HG03175 (cell line): ENCODE data around the gene DRAXIN.
A peak's percentile ranks its signal among the peaks of the same experiment; 100 is the strongest.

Source experiments
- ATAC-seq: cut with Tn5 transposase; IDR thresholded peaks from one replicate; pipeline ENCODE4 v1.9.1; 2021; ENCODE audit warnings: mild to moderate bottlenecking, moderate library complexity; ENCODE audit not compliant: unreplicated experiment

DRAXIN gene

GRCh38 chr1:11735854-11736745 is 44.6 kb downstream of the DRAXIN start, which contains the start of gene AGTRAP:
Gene AGTRAP (plus strand): TSS chr1:11736136. CDS start chr1:11736209, 73 bp downstream.
- ATAC-seq: peak; percentile 74

GRCh38 chr1:11736746-11737639 is 45.5 kb downstream of the DRAXIN start:
- no peak for ATAC-seq

- no peak for ATAC-seq
Measured at GRCh38 chr1:11738096-11738495, 46.6 kb downstream of the DRAXIN start.

GRCh38 chr1:11738783-11739182 is 47.3 kb downstream of the DRAXIN start:
- ATAC-seq: no peak

- ATAC-seq: no peak
Measured at GRCh38 chr1:11740258-11741192, 49.0 kb downstream of the DRAXIN start.

- ATAC-seq: no peak
Measured at GRCh38 chr1:11741482-11741881, 50.0 kb downstream of the DRAXIN start.

- no peak for ATAC-seq
Measured at GRCh38 chr1:11741919-11742558, 50.5 kb downstream of the DRAXIN start.

- no peak for ATAC-seq
Measured at GRCh38 chr1:11744287-11744686, 52.8 kb downstream of the DRAXIN start.

GRCh38 chr1:11746092-11746491 is 54.6 kb downstream of the DRAXIN start:
- no peak for ATAC-seq

GRCh38 chr1:11746795-11747487 is 55.4 kb downstream of the DRAXIN start:
- ATAC-seq: no peak

GRCh38 chr1:11748294-11749202 is 57.0 kb downstream of the DRAXIN start:
- ATAC-seq: no peak

- no peak for ATAC-seq
Measured at GRCh38 chr1:11749203-11749689, 57.7 kb downstream of the DRAXIN start.

- ATAC-seq: no peak
Measured at GRCh38 chr1:11749996-11750395, 58.5 kb downstream of the DRAXIN start.

- ATAC-seq: no peak
Measured at GRCh38 chr1:11751087-11751486, 59.6 kb downstream of the DRAXIN start.

GRCh38 chr1:11752359-11753088 is 61.0 kb downstream of the DRAXIN start:
- no peak for ATAC-seq

- no peak for ATAC-seq
Measured at GRCh38 chr1:11753555-11754208, 62.2 kb downstream of the DRAXIN start.

GRCh38 chr1:11757047-11757446 is 65.5 kb downstream of the DRAXIN start:
- no peak for ATAC-seq
